Neural progenitor cell (in vitro differentiated cells): ENCODE results near the gene MXRA8.

Source experiments
- CTCF ChIP-seq: fragments of 200-600 bp; sonication (generic); IDR thresholded peaks from 2 replicates; pipeline ENCODE4 v1.5.1; 2017; ENCODE audit warnings: antibody characterized with exemption, mild to moderate bottlenecking
- EZH2 ChIP-seq: fragments of 200-600 bp; sonication (generic); IDR thresholded peaks from 2 replicates; pipeline ENCODE4 v1.6.1; 2017; ENCODE audit warnings: antibody characterized with exemption, mild to moderate bottlenecking, moderate library complexity

GRCh38 chr1:1395166-1395565, 36.8 kb upstream of the MXRA8 start:
- TF ChIP-seq CTCF, result no peak
- TF ChIP-seq EZH2, result no peak
